GM10847 (cell line): ENCODE data around the gene TBC1D17.

Source experiments
- POLR2A ChIP-seq: IDR thresholded peaks from 2 replicates; pipeline ENCODE4 v1.6.1; 2011; ENCODE audit not compliant: insufficient read length; ENCODE audit errors: extremely low read depth

Gene TBC1D17

GRCh38 chr19:49863254-49863934 lies 14.1 kb upstream of the TBC1D17 start:
- no peak for TF ChIP-seq POLR2A

DNA sequence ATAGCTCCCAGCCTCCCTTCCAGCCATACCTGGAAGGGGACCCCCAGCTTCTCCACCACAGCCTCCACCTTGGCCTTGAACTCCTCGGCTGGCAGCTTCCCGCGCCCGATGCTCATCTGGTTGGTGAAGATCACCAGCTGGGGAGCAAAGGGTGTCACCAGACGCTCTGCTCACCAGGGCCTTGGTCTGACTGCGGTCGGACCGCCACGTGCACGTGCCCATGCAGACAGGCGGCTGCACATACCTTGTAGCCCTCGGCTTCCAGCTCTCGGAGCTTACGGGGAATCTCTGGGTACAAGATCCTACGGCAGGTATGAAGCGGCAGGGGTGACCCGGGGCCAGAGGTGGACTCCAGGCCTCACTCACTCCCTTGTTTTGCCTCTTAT lies 13.6 kb upstream of the TBC1D17 start:
- no peak for TF ChIP-seq POLR2A

GRCh38 chr19:49864890-49865289 lies 12.6 kb upstream of the TBC1D17 start:
- TF ChIP-seq POLR2A: no peak

DNA sequence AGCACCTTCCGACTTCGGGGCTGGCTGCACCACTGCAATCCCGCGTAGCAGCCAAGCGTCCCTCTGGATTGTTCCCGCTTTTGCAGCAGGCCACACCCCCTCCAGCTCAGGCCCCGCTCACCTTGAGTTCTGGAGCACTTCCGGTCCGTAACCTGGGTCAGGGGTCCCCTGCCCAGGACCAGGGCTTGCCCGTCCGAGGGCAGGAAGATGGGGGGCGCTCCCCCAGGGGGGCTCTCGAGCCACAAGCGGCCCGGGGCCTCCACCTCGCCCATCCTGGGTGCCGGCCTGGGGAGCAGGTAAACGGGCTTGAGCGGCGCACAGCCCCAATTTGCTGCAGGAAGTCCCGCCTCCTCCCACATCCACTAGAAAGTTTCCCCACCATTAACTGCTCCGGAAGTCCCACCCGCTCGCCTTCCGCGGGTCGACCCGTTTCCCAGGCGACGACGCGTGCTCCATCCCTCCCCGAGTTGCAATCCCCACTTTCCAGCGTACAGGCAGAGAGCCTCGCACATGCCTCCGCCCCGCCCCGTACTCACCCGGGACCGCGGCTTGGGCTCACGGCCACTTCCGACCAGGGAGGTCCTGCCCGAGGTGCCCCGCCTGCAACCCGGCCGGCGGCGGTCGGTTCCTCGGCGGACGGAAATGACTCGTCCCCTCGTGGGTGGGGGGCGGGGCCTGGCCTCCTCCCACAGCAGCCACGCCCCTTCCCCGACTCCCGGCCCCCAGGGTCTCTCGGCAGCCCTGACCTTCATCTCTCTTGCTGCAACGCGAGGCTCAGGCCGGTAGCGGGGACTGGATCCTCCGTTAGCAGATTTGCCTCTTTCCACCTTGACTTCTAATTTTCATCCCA lies 10.3 kb upstream of the TBC1D17 start, which contains the start of gene PNKP:
TSS of gene PNKP (minus strand) at position 644 of the 850 bp plus-strand sequence. CDS start at position 272, 372 bp downstream.
- peak; percentile 88 for TF ChIP-seq POLR2A

DNA sequence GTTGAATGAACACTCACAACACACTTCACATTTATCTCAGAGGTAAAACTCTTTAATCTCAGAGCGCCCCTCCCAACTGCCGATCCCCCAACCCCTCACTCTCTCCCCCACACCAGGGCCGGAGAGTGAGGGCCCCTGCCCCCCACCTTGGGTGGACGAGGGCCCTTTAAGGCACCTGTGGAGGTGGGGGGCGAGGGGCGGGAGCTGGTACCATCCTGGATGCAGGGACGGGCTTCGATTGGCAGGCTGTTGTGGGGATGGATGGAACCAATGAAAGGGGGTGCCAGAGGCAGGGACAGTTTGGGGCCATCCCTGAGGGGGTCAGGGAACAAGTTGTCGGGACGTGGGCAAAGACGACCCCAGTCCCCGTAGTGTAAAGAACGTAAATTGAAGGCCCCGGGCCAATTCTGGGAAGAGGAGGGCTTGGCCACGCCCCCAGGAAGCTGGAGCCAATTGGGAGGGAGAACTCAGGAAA lies 8.5 kb upstream of the TBC1D17 start:
- no peak for TF ChIP-seq POLR2A

DNA sequence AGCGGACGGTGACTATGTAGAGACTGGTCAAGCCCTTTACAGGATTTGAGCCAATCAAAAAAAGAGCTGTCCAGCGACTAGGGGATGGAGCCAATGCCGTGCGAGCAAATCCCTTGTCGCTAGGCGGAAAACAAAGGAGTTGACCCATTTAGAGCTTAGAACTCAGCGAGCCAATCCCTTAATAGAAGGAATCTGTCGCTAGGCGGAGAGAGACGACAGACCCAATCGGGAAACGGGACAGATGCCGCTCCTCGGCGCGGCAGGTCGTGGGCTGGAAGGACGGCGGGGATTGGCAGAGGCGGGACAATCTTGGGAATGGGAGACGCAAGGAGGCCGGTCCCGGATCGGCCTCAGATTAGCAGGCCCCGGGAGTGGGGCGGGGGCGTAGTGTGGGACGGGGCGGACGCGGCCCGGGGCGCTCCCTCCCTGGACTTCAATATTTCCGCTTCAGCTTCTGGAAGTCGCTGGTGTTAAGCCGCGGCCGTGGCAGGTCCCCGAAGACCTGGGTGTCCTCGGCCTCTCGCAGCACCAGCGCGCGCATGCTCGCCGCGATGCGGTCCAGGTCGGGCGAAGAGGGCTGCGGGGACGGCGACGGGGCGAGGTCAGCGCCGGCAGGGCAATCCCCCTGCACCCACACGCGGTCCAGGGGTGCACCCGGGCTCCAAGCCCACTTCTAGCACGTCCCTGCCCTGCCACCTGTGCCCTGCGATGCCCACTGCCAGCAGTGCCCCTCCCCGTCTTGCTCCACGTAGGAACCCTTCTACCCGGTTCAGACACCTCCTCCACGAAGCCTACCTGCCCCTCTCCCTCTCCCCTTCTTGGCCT lies 7.8 kb upstream of the TBC1D17 start:
- TF ChIP-seq POLR2A: peak; percentile 56

DNA sequence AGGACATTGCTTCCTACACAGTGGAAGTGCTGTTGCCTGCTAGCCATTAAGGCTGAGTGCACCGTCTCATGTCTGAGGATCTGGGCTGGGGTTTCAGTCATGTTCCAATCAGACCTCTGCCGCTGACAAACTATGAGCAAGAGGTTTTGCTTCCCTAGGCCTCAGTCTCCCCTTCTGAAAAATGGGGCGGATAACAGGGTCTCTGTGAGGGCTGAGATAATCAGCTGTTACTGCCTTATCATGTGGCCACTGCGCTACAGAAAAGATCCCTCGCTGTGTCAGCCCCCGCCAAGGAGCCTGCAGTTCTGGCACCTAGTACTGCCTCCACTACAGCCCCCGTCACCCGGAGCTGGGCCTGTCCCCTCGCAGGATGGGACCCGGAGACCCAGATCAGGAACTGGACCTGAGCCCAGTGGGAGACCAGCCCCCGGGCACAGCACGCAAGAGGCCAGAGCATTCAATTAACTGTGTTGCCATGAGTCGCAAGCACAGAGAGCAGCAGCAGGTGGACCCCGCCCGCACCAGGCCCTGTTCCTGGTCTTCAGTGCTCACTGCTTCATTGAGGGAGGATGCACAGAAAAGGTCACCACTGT lies 7.1 kb upstream of the TBC1D17 start:
- TF ChIP-seq POLR2A: no peak

DNA sequence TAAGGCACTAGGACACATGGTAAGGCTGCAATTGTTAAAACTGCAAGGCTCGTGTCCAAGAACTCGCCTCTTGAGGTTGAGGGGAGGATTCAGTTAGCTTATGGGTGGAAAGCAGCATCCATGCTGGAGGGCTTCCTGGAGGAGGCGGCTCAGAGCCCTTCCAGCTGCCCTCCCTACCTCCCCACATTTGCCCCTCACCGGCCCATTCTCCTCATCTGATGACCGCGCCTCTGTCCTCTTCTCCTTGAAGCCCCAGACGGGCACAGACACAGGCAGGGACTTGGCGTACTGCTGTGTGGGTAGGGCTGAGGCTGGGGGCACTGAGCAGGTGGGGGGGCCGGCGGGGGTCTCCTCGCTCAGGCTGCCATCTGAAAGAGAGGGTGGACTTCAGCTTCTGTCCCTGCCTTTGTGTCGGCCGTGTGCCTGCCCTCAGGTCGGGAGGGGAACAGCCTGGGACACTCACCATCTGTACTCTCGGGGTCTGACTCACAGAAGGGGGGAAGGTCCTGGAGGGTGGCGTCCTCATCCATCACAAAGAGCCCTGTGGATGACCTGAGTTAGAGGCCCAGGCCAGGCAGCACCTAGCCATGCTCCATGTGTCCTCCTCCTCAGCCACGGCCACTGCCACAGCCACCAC lies 6.0 kb upstream of the TBC1D17 start:
- no peak for TF ChIP-seq POLR2A

- no peak for TF ChIP-seq POLR2A
These were observed 5.0 kb upstream of the TBC1D17 start for GRCh38 chr19:49872245-49873128.

- no peak for TF ChIP-seq POLR2A
These were observed 4.4 kb upstream of the TBC1D17 start for GRCh38 chr19:49873129-49873521.

DNA sequence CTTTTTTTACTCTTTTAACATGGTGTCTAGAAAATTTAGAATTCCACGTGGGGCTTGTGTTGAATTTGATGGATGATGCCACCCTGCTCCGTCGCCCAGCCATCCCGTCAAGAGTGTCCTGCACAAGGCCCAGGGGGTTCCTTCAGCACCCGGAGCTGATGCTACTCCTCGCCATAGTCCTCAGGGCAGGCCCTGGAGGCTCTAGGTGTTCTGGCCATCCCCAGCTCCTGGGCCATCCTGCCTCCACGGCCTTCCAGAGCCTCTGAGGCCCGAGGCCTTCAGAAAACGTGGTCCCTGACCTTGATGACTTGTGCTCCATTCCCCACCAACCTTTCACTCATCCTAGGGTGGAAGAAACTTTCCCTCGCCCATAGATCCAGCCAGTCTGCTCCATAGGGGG lies 3.7 kb upstream of the TBC1D17 start:
- no peak for TF ChIP-seq POLR2A

DNA sequence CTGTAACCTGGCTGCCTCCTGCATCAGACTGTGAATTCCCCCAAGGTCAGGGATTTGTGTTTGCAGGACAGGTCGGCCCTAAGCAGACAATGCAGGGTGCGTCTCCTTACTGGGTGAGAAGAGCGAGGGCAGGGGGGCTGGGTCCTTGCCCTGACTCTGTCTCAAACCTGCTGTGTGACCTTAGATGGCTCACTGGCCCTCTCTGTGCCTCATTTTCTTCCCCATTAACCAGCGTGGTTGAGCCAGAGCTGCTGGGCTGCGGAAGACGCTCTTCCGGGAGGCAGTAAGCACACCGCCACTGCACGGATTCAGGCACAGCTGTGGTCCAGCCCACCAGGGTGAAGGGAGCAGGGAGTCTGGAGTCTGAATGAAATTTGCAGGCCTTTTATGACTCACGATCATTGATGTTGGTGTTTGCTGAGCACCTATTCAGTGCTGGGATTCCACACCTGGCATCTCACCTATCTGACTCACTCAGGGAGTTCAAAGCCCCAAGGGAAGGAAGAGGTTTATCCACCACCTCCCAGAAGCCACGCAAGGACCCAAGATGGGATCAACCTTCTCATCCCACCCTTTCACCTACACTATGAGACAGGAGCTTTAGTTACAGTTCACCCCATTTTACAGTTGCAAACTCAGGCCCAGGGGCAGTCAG lies 2.9 kb upstream of the TBC1D17 start:
- TF ChIP-seq POLR2A: no peak

GRCh38 chr19:49875177-49875576 lies 2.3 kb upstream of the TBC1D17 start:
- no peak for TF ChIP-seq POLR2A
